Epithelial cell of esophagus (primary cell): ENCODE measurements around the gene MRPS12.

Source experiments
- DNase-seq: peaks from one replicate; pipeline ENCODE4 v3.0.0; 2010; ENCODE audit warnings: low read depth
- H3K4me3 ChIP-seq: 2 replicates; pipeline ENCODE4 v1.5.1; 2011; ENCODE audit warnings: mild to moderate bottlenecking, low read length, control low read depth
- TF ChIP-seq, protein P1 (sequence below): IDR thresholded peaks from 2 replicates; pipeline ENCODE4 v1.5.1; 2011; ENCODE audit warnings: low read depth, mild to moderate bottlenecking, low read length, control low read depth, inconsistent platforms; ENCODE audit not compliant: insufficient read depth; ENCODE audit errors: missing control alignments

The MRPS12 gene

DNA sequence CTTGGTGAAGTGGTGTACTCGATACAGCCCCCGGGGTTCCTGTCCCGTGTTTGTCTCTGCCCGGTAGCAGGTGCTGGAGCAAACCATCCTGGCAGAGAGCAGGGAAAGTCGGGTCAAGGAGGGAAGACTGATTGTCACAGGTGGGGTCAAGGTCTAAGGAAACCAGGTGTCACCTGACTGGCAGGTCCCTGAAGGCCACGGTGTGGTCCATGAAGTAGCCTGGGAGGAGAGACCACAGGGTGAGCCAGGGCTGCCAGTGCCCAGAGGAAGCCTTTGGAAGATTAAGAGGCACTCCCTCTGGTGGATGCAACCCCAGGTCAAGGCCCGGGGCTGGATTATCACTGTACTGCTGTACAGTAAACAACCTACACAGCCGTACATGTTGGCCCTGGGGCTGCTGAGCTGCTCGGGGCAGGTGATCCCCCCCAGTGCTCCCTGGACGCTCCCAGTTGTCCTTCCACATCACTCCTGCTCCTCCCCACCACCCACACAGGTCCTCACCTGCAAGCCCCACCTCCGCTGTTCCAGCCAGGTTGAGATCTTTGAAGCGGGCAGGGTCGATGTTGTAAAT, 12.7 kb upstream of the MRPS12 start:
- H3K4me3 ChIP-seq, result no peak overlapping the region
- TF ChIP-seq, protein P1, sequence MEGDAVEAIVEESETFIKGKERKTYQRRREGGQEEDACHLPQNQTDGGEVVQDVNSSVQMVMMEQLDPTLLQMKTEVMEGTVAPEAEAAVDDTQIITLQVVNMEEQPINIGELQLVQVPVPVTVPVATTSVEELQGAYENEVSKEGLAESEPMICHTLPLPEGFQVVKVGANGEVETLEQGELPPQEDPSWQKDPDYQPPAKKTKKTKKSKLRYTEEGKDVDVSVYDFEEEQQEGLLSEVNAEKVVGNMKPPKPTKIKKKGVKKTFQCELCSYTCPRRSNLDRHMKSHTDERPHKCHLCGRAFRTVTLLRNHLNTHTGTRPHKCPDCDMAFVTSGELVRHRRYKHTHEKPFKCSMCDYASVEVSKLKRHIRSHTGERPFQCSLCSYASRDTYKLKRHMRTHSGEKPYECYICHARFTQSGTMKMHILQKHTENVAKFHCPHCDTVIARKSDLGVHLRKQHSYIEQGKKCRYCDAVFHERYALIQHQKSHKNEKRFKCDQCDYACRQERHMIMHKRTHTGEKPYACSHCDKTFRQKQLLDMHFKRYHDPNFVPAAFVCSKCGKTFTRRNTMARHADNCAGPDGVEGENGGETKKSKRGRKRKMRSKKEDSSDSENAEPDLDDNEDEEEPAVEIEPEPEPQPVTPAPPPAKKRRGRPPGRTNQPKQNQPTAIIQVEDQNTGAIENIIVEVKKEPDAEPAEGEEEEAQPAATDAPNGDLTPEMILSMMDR, result peak; percentile 8
- DNase-seq, result peak; percentile 17

DNA sequence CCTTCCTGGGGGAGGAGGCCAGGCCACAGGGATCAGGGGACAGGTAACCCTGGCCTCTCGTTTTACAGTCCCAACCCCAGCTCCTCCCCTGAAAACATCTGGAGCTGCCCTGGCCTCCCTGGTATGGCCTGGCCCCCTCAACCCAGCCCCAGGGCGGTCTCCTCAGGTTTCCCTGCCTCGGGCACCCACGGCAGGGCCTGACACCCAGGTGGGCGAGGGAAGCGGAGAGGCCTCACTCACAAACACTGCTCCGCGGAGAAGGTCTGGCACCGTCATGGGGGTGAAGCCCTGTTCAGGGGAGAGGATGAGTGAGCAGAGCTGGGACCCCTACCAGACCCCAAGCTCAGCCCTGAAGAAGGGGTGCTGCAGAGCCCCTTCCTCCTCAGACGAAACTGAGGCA, 12.2 kb upstream of the MRPS12 start:
- TF ChIP-seq, protein P1, result no peak
- no peak for DNase-seq
- no peak overlapping the region for H3K4me3 ChIP-seq

DNA sequence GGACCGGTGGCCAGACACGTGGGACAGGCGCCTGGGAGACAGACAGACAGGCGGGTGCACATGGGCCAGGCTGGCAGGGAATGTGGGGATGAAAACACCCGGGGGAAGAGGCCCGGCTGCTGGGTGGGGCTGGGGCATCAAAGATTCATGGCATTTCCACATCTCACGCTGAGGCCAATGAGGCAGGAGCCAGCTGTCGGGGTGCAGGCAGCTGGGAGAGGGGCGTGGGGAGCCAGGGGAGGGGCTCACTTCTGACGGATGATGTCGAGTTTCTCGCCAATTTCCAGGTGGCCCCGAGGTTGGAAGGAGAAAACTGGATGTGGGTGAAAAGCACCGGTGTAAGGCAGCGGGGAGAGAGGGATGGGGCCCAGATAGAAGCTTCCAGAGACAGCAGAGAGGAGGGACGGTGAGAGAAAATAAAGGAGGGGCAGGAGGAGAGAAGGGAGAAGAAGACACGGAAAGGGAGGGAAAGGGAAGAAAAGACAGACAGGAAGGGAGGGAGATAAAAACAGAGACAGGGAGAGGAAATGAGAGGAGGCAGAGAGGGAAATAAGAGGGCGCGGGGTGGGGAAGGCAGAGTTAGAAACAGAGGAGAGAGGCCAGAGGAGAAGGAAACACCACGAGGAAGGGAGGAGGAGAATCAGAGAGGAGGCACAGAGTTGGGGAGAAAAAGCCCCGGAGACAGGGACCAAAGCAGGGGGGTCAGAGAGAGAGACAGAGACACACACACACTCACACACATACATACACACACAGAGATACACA, 10.7 kb upstream of the MRPS12 start:
- no peak for DNase-seq
- TF ChIP-seq, protein P1, result no peak
- H3K4me3 ChIP-seq, result no peak overlapping the region

DNA sequence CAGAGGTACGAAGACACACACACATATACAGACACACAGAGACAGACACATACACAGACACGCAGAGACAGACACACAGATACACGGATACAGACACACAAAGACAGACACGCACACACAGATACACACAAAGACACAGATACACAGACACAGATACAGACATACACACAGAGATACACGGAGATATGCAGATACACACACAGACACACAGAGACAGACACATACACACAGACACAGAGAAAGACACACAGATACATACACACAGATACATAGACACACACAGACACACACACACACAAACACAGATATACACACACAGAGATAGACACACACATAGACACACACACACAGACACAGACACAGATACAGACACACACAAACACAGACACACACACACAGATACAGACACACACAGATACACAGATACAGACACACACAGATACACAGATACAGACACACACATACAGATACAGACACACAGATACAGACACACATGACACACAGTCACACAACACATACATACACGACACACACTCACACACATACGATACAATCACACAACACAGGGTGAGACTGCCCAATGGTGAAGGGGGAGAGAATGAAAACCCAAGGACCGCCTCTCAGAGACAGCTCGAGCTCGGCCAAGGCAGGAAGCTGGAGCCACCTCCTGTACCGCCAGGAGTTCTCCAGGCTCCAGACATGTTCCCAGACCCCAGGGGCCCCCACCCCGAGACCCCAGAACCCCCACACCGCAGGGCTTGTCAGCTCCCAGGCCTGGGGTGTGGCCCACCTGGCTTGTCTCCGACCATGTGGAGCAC, 9.9 kb upstream of the MRPS12 start:
- H3K4me3 ChIP-seq, result no peak overlapping the region
- no peak for DNase-seq
- TF ChIP-seq, protein P1, result no peak

DNA sequence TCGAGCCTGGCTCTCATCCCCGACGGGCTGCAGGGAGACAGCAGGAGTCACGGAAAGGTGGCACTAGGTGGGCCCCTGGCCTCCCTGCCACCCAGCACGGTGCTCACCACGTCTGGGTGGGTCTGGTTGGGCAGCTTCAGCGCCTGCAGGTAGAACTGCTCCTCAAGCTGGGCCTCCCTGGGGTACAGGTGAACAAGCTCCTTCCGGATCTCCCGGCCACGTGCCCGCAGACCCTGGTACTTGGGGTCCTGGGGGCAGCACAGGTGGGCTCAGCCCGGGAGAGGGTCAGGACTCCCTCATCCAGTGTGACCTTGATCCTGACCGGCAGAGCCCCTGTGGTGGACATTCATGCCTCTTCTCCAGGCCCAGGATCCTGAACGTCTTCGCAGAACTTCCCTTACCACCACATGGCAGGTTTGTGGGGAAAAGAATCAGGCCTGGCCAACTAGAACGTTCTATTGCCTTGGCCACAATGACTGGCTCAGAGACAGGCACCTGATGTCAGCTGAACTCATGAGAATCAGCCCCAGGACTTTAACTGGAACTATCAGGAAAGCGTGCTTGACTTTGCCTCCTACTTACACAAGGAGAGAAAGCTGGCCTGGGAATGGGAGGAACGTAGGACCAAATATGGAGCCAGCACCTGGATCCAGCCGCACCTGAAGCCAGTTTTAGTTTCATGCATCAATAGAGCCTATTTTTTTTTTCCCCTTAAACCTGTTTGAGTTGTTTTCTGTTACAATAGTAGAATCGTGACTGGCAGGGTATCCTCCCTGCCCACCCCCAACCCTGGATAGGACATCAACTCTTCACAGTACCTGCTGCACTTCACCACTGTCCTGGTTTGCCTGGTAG, 9.1 kb upstream of the MRPS12 start:
- no peak for DNase-seq
- TF ChIP-seq, protein P1, result no peak
- H3K4me3 ChIP-seq, result no peak overlapping the region

DNA sequence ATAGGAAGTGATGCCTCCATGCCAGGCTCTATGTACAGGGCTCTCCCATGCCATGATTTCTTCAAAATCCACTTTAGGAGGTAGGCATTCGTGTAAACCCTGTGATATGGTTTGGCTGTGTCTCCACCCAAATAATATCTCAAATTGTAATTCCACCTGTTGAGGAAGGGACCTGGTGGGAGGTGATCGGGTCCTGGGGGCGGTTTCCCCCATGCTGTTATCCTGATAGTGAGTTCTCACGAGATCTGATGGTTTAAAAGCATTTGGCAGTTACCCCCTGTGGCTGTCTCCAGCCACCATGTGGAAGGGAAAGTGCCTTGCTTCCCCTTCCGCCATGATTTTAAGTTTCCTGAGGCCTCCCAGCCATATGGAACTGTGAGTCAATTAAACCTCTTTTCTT, 8.3 kb upstream of the MRPS12 start:
- TF ChIP-seq, protein P1, result no peak
- DNase-seq, result no peak
- no peak overlapping the region for H3K4me3 ChIP-seq
